CD4-positive, alpha-beta T cell treated with Interleukin-17A for 1 hour (primary cell): ENCODE measurements around the gene TENM4.

Source experiments
- DNase-seq: peaks from one replicate; pipeline ENCODE4 v3.0.0-alpha.2; 2020

Gene TENM4

GRCh38 chr11:78946945-78947902, 493.6 kb downstream of the TENM4 start:
- no peak for DNase-seq

- DNase-seq, result no peak
Measured at GRCh38 chr11:78943841-78944240, 497.0 kb downstream of the TENM4 start.

- DNase-seq, result no peak
Measured at GRCh38 chr11:78943154-78943553, 497.7 kb downstream of the TENM4 start.

GRCh38 chr11:78941226-78941851, 499.5 kb downstream of the TENM4 start:
- DNase-seq, result no peak

GRCh38 chr11:78940500-78941225, 500.2 kb downstream of the TENM4 start:
- no peak for DNase-seq

GRCh38 chr11:78938971-78939370, 501.9 kb downstream of the TENM4 start:
- DNase-seq, result no peak

GRCh38 chr11:78938036-78938435, 502.8 kb downstream of the TENM4 start:
- DNase-seq, result no peak

- DNase-seq, result no peak
Measured at GRCh38 chr11:78935398-78936068, 505.3 kb downstream of the TENM4 start.

GRCh38 chr11:78933350-78933749, 507.5 kb downstream of the TENM4 start:
- DNase-seq, result no peak

GRCh38 chr11:78932757-78933156, 508.1 kb downstream of the TENM4 start:
- no peak for DNase-seq

GRCh38 chr11:78931891-78932290, 508.9 kb downstream of the TENM4 start:
- no peak for DNase-seq

- DNase-seq, result no peak
Measured at GRCh38 chr11:78930810-78931523, 509.9 kb downstream of the TENM4 start.

GRCh38 chr11:78929906-78930220, 511.0 kb downstream of the TENM4 start:
- no peak for DNase-seq

GRCh38 chr11:78929207-78929905, 511.5 kb downstream of the TENM4 start:
- no peak for DNase-seq

GRCh38 chr11:78927511-78927910, 513.3 kb downstream of the TENM4 start:
- no peak for DNase-seq

GRCh38 chr11:78926633-78927338, 514.0 kb downstream of the TENM4 start:
- DNase-seq, result no peak

GRCh38 chr11:78925387-78925786, 515.4 kb downstream of the TENM4 start:
- no peak for DNase-seq

- DNase-seq, result no peak
Measured at GRCh38 chr11:78922859-78923625, 517.8 kb downstream of the TENM4 start.

GRCh38 chr11:78921509-78921908, 519.3 kb downstream of the TENM4 start:
- DNase-seq, result no peak

- DNase-seq, result no peak
Measured at GRCh38 chr11:78920329-78920728, 520.5 kb downstream of the TENM4 start.
